SK-N-SH (cell line): ENCODE data around the gene GALR3. TPM values are rescaled to one million over a fixed set of nuclear protein-coding genes. Genes with fewer than 3 reads are reported as not detected.
A peak's percentile ranks its signal among the peaks of the same experiment; 100 is the strongest.

Experiments
- CTCF ChIA-PET: fragments of 300-600, 350-600 bp; formaldehyde crosslinking; extraction: SDS; loops from one replicate; lab custom pipeline; 2021; lab: Yijun Ruan, JAX
- POLR2A ChIA-PET: fragments of 350-600 bp; sonication (Branson Sonifier 250); formaldehyde crosslinking; extraction: SDS; loops from one replicate; lab custom pipeline; 2020; ENCODE audit warnings: antibody characterized with exemption, inconsistent platforms; lab: Yijun Ruan, JAX
- DNase-seq: peaks from one replicate; pipeline ENCODE4 v3.0.0; 2012
- H2AFZ ChIP-seq: fragments of 200-600 bp; sonication (generic); 2 replicates; pipeline ENCODE4 v1.8.1; 2016; ENCODE audit warnings: antibody characterized with exemption, mild to moderate bottlenecking, low read depth
- H3F3A ChIP-seq: fragments of 200-600 bp; sonication (generic); replicated peaks from 2 replicates; pipeline ENCODE3; 2016; ENCODE audit warnings: antibody characterized with exemption, mild to moderate bottlenecking; ENCODE audit not compliant: insufficient read depth
- H3K27ac ChIP-seq, 2 experiments: fragments of 200-500 bp in 1 of 2; fragments of 200-600 bp in 1 of 2; sonication (Bioruptor generic) in 1 of 2; sonication (generic), shearing (Covaris generic) in 1 of 2; 2 replicates each; pipeline versions ENCODE4 v1.5.1 to v1.6.1; 2014 to 2016; ENCODE audit warnings: low read depth in 2 of 2, inconsistent platforms in 1 of 2, low read length in 1 of 2, mild to moderate bottlenecking in 1 of 2, mixed read lengths in 1 of 2
- H3K27me3 ChIP-seq: fragments of 200-600 bp; sonication (generic), shearing (Covaris generic); 2 replicates; pipeline ENCODE4 v1.6.1; 2016; ENCODE audit warnings: mixed run types; ENCODE audit not compliant: insufficient read depth
- H3K36me3 ChIP-seq, 2 experiments: fragments of 200-500 bp in 1 of 2; fragments of 200-600 bp in 1 of 2; sonication (Bioruptor generic) in 1 of 2; sonication (generic) in 1 of 2; replicated peaks in 1 of 2; 2 replicates each; pipeline versions ENCODE3 to v1.5.1; 2014 to 2016; ENCODE audit warnings: low read length in 1 of 2, mild to moderate bottlenecking in 1 of 2; ENCODE audit not compliant: insufficient read depth in 2 of 2, control insufficient read depth in 1 of 2
- H3K4me1 ChIP-seq, 2 experiments: fragments of 200-500 bp in 1 of 2; fragments of 200-600 bp in 1 of 2; sonication (Bioruptor generic) in 1 of 2; sonication (generic), shearing (Covaris generic) in 1 of 2; 2 replicates each; pipeline versions ENCODE4 v1.5.1 to v1.6.1; 2014 to 2016; ENCODE audit warnings: low read depth in 1 of 2, low read length in 1 of 2, mixed run types in 1 of 2; ENCODE audit not compliant: insufficient read depth in 2 of 2, control insufficient read depth in 1 of 2
- H3K4me2 ChIP-seq: fragments of 200-600 bp; sonication (generic), shearing (Covaris generic); 2 replicates; pipeline ENCODE4 v1.6.1; 2017; ENCODE audit warnings: mixed run types
- H3K4me3 ChIP-seq, 2 experiments: fragments of 200-500 bp in 1 of 2; fragments of 200-600 bp in 1 of 2; sonication (Bioruptor generic) in 1 of 2; sonication (generic), shearing (Covaris generic) in 1 of 2; 2 replicates each; pipeline versions ENCODE4 v1.5.1 to v1.8.1; 2014 to 2016; ENCODE audit warnings: low read depth in 2 of 2, inconsistent platforms in 1 of 2, low read length in 1 of 2, mild to moderate bottlenecking in 1 of 2, mixed read lengths in 1 of 2, moderate library complexity in 1 of 2
- H3K79me2 ChIP-seq: fragments of 200-600 bp; sonication (generic); 2 replicates; pipeline ENCODE4 v1.8.1; 2017; ENCODE audit warnings: mild to moderate bottlenecking; ENCODE audit not compliant: insufficient read depth
- H3K9ac ChIP-seq: fragments of 200-600 bp; sonication (generic); 2 replicates; pipeline ENCODE4 v1.6.1; 2017; ENCODE audit warnings: mixed run types
- H3K9me2 ChIP-seq: fragments of 200-600 bp; sonication (generic); 2 replicates; pipeline ENCODE4 v1.6.1; 2017; ENCODE audit warnings: mixed run types
- H3K9me3 ChIP-seq: fragments of 200-600 bp; sonication (generic); 2 replicates; pipeline ENCODE4 v1.6.1; 2017; ENCODE audit warnings: mixed run types, mild to moderate bottlenecking, moderate library complexity
- H4K20me1 ChIP-seq: fragments of 200-600 bp; sonication (generic); 2 replicates; pipeline ENCODE4 v1.6.1; 2017; ENCODE audit warnings: mild to moderate bottlenecking, mixed run types; ENCODE audit not compliant: insufficient read depth
- GATA2 ChIP-seq: sonication (generic); formaldehyde crosslinking; IDR thresholded peaks from 2 replicates; pipeline ENCODE4 v1.5.0; 2020; ENCODE audit warnings: mild to moderate bottlenecking, missing genetic modification reagents
- JUND ChIP-seq: IDR thresholded peaks from 2 replicates; pipeline ENCODE4 v1.4.0; 2012
- MXI1 ChIP-seq: IDR thresholded peaks from 2 replicates; pipeline ENCODE4 v1.6.1; 2012; ENCODE audit warnings: mild to moderate bottlenecking, low read depth, low read length, improper control_type of control experiment
- NFIC ChIP-seq: IDR thresholded peaks from 2 replicates; pipeline ENCODE4 v1.4.0; 2012; ENCODE audit warnings: borderline replicate concordance
- NRF1 ChIP-seq: IDR thresholded peaks from 2 replicates; pipeline ENCODE4 v1.6.1; 2012; ENCODE audit warnings: low read depth, mild to moderate bottlenecking, low read length
- POLR2AphosphoS5 ChIP-seq: IDR thresholded peaks from 2 replicates; pipeline ENCODE4 v1.6.1; 2012; ENCODE audit warnings: low read depth, low read length
- RFX5 ChIP-seq: IDR thresholded peaks from 2 replicates; pipeline ENCODE4 v1.6.1; 2012; ENCODE audit warnings: mild to moderate bottlenecking, improper control_type of control experiment, low read length
- RXRA ChIP-seq: IDR thresholded peaks from 2 replicates; pipeline ENCODE4 v1.4.0; 2012; ENCODE audit warnings: low read depth, mild to moderate bottlenecking, borderline replicate concordance
- SIN3A ChIP-seq: IDR thresholded peaks from 2 replicates; pipeline ENCODE4 v1.6.1; 2012; ENCODE audit warnings: low read depth, mild to moderate bottlenecking, low read length, moderate library complexity, borderline replicate concordance
- SMC3 ChIP-seq: IDR thresholded peaks from 2 replicates; pipeline ENCODE4 v1.6.1; 2012; ENCODE audit warnings: low read depth, low read length, improper control_type of control experiment
- YY1 ChIP-seq: IDR thresholded peaks from 2 replicates; pipeline ENCODE4 v1.4.0; 2012; ENCODE audit warnings: low read depth, mild to moderate bottlenecking
- WGBS: methylation state at CpG from one replicate; pipeline ENCODE4 v1.1.6; 2017; ENCODE audit warnings: low lambda C conversion rate; 5-methylcytosine and 5-hydroxymethylcytosine counted together
- polyA plus RNA-seq, 3 experiments: library from polyadenylated mRNA; depleted of rRNA; stranded (reverse); fragments of >200 nt; gene quantifications; 2 replicates each; pipeline ENCODE4 v1.2.3, GENCODE V29; 2012
- TF ChIP-seq, protein P1 (sequence below): fragments of 150-350 bp; IDR thresholded peaks from 2 replicates; pipeline ENCODE4 v1.6.1; 2017; ENCODE audit warnings: antibody characterized with exemption, low read length, low read depth, borderline replicate concordance
- TF ChIP-seq, protein P2 (sequence below): IDR thresholded peaks from 2 replicates; pipeline ENCODE4 v1.4.0; 2012; ENCODE audit warnings: low read depth, borderline replicate concordance
- TF ChIP-seq, protein P3 (sequence below): IDR thresholded peaks from 2 replicates; pipeline ENCODE4 v1.6.1; 2012; ENCODE audit warnings: mild to moderate bottlenecking, low read depth, low read length, moderate library complexity
- TF ChIP-seq, protein P4 (sequence below): fragments of 200-600 bp; sonication (generic); IDR thresholded peaks from 2 replicates; pipeline ENCODE4 v1.6.1; 2017; ENCODE audit warnings: antibody characterized with exemption, mild to moderate bottlenecking, moderate library complexity
- TF ChIP-seq, protein P5 (sequence below): IDR thresholded peaks from 2 replicates; pipeline ENCODE4 v1.4.0; 2012; ENCODE audit warnings: low read depth

Gene GALR3
- polyA plus RNA-seq, 1 of the 3 experiments (the other 2 are of a cell fraction), result not detected

DNA sequence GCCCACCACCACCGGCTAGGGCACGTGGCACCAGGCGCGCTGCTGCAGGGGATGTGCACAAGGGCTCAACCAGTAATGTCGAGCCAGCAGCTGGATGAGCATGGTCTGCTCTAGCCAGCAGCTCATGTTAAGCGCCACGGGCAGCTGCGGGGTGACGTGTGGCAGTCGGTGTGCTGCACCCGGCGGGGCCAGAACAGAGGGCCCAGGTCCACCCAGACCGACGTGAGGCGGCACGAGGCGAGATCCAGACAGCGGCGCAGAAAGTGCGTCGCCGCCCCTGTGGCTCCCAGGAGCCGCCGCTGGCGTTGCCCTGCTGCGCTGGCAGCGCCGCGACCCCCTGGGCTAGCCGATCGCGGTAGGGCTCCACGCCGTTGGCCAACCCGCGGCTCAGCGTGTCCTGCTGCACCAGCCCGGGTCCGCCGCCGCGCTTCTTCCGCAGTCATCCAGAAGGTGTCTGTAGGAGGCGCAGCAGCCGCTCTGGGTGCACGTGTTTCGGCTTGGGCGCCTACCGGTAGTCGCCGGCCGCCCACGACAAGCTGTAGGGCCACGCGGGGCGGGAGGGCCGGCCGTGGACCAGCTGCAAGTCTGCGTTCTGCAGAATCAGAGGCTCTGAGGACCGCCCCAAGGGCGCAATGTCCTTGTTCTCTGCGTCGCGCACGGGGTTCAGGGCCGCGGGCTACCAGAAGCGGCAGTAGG lies 4.6 kb upstream of the GALR3 start:
- TF ChIP-seq MXI1, result no peak
- TF ChIP-seq, protein P1, sequence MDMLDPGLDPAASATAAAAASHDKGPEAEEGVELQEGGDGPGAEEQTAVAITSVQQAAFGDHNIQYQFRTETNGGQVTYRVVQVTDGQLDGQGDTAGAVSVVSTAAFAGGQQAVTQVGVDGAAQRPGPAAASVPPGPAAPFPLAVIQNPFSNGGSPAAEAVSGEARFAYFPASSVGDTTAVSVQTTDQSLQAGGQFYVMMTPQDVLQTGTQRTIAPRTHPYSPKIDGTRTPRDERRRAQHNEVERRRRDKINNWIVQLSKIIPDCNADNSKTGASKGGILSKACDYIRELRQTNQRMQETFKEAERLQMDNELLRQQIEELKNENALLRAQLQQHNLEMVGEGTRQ, result no peak
- TF ChIP-seq YY1, result no peak
- TF ChIP-seq, protein P2, sequence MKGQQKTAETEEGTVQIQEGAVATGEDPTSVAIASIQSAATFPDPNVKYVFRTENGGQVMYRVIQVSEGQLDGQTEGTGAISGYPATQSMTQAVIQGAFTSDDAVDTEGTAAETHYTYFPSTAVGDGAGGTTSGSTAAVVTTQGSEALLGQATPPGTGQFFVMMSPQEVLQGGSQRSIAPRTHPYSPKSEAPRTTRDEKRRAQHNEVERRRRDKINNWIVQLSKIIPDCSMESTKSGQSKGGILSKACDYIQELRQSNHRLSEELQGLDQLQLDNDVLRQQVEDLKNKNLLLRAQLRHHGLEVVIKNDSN, result no peak
- no peak for TF ChIP-seq JUND
- Histone ChIP-seq H3K9me3 (no peaks in the 10 kb centered on the region), H3F3A (no peaks in the 10 kb centered on the region), H3K9me2 (no peaks in the 10 kb centered on the region), H3K27me3 (no peaks in the 10 kb centered on the region), H3K9ac (no peak overlapping the region), H3K4me2 (no peak overlapping the region), H2AFZ (peak overlapping the region; percentile 96; the same call in 1 of the 2 replicates), H3K36me3 (peaks cover 0 to 7% of the 10 kb centered on the region in 2 experiments), H4K20me1 (no peaks in the 10 kb centered on the region), H3K79me2 (no peaks in the 10 kb centered on the region), H3K27ac (peak overlapping the region in 1 of 2 experiments; percentile 73; a peak in 2 of 4 replicates), H3K4me1 (peaks cover 0 to 8% of the 10 kb centered on the region in 2 experiments; a peak in 1 of 4 replicates), H3K4me3 (no peak overlapping the region)
- POLR2A ChIA-PET, result interaction anchor here (0.7 to 2.2 kb wide), 7 partner anchors 10 to 66 kb away, joined by 3 to 13 read pairs (median 3); partner anchors contain the start of gene GCAT
- 92% methylated on average over 60 of the region's 68 CpGs for WGBS
- no peak for DNase-seq
- CTCF ChIA-PET, result interaction anchor here (0.7 to 14.0 kb wide), 21 partner anchors 9 to 158 kb away, joined by 3 to 182 read pairs (median 6); partner anchors contain the start of genes ANKRD54, EIF3L, GCAT and MICALL1

DNA sequence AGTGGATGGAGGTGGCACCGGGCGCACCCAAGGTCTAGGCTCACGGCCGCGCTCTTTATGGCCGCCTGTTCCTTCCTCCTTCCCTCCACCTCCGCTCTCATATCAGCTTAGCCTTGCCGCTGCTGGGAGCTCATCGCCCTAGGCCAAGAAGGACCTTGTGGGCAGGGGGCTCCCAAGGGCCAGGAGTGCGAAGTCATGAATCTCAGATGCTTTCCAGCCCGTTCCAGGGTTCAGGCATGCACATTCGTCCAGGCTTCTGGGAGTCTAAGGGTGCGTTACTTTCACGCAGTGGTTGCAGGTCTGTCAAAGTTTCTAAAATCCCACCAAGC lies 4.1 kb upstream of the GALR3 start:
- Histone ChIP-seq H2AFZ (no peak overlapping the region), H3K4me3 (no peak overlapping the region)
- TF ChIP-seq, protein P3, sequence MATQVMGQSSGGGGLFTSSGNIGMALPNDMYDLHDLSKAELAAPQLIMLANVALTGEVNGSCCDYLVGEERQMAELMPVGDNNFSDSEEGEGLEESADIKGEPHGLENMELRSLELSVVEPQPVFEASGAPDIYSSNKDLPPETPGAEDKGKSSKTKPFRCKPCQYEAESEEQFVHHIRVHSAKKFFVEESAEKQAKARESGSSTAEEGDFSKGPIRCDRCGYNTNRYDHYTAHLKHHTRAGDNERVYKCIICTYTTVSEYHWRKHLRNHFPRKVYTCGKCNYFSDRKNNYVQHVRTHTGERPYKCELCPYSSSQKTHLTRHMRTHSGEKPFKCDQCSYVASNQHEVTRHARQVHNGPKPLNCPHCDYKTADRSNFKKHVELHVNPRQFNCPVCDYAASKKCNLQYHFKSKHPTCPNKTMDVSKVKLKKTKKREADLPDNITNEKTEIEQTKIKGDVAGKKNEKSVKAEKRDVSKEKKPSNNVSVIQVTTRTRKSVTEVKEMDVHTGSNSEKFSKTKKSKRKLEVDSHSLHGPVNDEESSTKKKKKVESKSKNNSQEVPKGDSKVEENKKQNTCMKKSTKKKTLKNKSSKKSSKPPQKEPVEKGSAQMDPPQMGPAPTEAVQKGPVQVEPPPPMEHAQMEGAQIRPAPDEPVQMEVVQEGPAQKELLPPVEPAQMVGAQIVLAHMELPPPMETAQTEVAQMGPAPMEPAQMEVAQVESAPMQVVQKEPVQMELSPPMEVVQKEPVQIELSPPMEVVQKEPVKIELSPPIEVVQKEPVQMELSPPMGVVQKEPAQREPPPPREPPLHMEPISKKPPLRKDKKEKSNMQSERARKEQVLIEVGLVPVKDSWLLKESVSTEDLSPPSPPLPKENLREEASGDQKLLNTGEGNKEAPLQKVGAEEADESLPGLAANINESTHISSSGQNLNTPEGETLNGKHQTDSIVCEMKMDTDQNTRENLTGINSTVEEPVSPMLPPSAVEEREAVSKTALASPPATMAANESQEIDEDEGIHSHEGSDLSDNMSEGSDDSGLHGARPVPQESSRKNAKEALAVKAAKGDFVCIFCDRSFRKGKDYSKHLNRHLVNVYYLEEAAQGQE, result no peak
- TF ChIP-seq, protein P1, result no peak
- no peak for TF ChIP-seq RXRA
- TF ChIP-seq NRF1, result no peak
- no peak for TF ChIP-seq MXI1
- TF ChIP-seq, protein P4, sequence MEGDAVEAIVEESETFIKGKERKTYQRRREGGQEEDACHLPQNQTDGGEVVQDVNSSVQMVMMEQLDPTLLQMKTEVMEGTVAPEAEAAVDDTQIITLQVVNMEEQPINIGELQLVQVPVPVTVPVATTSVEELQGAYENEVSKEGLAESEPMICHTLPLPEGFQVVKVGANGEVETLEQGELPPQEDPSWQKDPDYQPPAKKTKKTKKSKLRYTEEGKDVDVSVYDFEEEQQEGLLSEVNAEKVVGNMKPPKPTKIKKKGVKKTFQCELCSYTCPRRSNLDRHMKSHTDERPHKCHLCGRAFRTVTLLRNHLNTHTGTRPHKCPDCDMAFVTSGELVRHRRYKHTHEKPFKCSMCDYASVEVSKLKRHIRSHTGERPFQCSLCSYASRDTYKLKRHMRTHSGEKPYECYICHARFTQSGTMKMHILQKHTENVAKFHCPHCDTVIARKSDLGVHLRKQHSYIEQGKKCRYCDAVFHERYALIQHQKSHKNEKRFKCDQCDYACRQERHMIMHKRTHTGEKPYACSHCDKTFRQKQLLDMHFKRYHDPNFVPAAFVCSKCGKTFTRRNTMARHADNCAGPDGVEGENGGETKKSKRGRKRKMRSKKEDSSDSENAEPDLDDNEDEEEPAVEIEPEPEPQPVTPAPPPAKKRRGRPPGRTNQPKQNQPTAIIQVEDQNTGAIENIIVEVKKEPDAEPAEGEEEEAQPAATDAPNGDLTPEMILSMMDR, result no peak
- no peak for TF ChIP-seq SIN3A
- TF ChIP-seq SMC3, result no peak
- TF ChIP-seq, protein P2, result no peak
- TF ChIP-seq POLR2AphosphoS5, result no peak
- no peak for TF ChIP-seq NFIC
- TF ChIP-seq, protein P5, sequence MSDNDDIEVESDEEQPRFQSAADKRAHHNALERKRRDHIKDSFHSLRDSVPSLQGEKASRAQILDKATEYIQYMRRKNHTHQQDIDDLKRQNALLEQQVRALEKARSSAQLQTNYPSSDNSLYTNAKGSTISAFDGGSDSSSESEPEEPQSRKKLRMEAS, result no peak
- TF ChIP-seq GATA2 (CRISPR knock-in tag), result no peak
- no peak for TF ChIP-seq RFX5

More for the DNA sequence above, 4.1 kb upstream of the GALR3 start:
- H4K20me1 ChIP-seq, result no peaks in the 10 kb centered on the region
- H3K36me3 ChIP-seq, result peaks cover 0 to 7% of the 10 kb centered on the region in 2 experiments
- no peak overlapping the region for H3K4me2 ChIP-seq
- no peak for DNase-seq
- WGBS, result 90% methylated on average over 14 of the region's 14 CpGs
- CTCF ChIA-PET, result interaction anchor here (0.8 to 14.0 kb wide), 6 partner anchors 9 to 88 kb away, joined by 3 to 182 read pairs (median 22); partner anchors contain the start of gene GCAT
- no peaks in the 10 kb centered on the region for H3K9me3 ChIP-seq
- POLR2A ChIA-PET, result no interaction called here
- H3K4me1 ChIP-seq, result peaks cover 0 to 8% of the 10 kb centered on the region in 2 experiments; a peak in 1 of 4 replicates
- H3K27ac ChIP-seq, result no peak overlapping the region
- no peaks in the 10 kb centered on the region for H3K79me2 ChIP-seq
- no peak overlapping the region for H3K9ac ChIP-seq
- no peaks in the 10 kb centered on the region; the same call in 1 of the 2 replicates for H3K27me3 ChIP-seq
- no peaks in the 10 kb centered on the region for H3F3A ChIP-seq
- H3K9me2 ChIP-seq, result no peaks in the 10 kb centered on the region
